ENCODE results near the gene SYTL2. TPM values are rescaled to one million over a fixed set of nuclear protein-coding genes. Genes with fewer than 3 reads are reported as not detected.
"Not testable (repeated sequence)": the region's sequence is repeated elsewhere in the genome, so short reads cannot be mapped to it uniquely, and the experiment has no call there.

Gene SYTL2
- total RNA-seq, 1 donor from 2014 or later: 25.1 TPM

DNA sequence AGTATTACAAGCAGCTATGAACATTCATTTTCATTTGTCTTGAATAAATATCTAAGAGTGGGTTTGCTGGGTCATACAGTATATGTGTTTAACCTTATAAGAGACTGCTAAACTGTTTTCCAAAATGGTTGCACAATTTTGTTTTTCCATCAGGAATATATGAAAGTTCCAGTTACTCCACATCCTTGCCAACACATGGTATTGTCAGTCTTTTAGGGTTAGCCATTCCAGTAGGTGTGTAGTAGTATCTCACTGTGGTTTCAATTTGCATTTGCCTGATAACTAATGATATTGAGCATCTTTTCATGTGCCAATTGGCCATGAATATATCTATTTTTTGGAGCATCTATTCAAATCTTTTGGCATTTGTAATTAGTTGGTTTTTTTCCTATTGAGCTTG is 36.5 kb upstream of the SYTL2 start:
- Mint-ChIP-seq H3K4me1 (ENCODE audit: low read depth) (peaks cover 3% of the 10 kb centered on the region), H3K27me3 (ENCODE audit: low read depth) (no peaks in the 10 kb centered on the region), H3K36me3 (ENCODE audit: low read depth) (peaks cover 2% of the 10 kb centered on the region), H3K27ac (ENCODE audit: unreplicated experiment) (no peak overlapping the region), H3K4me3 (ENCODE audit: unreplicated experiment) (no peak overlapping the region), H3K9me3 (ENCODE audit: low read depth) (peaks cover 6% of the 10 kb centered on the region)
- TF ChIP-seq, protein P1, sequence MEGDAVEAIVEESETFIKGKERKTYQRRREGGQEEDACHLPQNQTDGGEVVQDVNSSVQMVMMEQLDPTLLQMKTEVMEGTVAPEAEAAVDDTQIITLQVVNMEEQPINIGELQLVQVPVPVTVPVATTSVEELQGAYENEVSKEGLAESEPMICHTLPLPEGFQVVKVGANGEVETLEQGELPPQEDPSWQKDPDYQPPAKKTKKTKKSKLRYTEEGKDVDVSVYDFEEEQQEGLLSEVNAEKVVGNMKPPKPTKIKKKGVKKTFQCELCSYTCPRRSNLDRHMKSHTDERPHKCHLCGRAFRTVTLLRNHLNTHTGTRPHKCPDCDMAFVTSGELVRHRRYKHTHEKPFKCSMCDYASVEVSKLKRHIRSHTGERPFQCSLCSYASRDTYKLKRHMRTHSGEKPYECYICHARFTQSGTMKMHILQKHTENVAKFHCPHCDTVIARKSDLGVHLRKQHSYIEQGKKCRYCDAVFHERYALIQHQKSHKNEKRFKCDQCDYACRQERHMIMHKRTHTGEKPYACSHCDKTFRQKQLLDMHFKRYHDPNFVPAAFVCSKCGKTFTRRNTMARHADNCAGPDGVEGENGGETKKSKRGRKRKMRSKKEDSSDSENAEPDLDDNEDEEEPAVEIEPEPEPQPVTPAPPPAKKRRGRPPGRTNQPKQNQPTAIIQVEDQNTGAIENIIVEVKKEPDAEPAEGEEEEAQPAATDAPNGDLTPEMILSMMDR (IDR thresholded peaks at IDR 0.05): no peak
- DNase-seq (ENCODE audit: low spot score): no peak

DNA sequence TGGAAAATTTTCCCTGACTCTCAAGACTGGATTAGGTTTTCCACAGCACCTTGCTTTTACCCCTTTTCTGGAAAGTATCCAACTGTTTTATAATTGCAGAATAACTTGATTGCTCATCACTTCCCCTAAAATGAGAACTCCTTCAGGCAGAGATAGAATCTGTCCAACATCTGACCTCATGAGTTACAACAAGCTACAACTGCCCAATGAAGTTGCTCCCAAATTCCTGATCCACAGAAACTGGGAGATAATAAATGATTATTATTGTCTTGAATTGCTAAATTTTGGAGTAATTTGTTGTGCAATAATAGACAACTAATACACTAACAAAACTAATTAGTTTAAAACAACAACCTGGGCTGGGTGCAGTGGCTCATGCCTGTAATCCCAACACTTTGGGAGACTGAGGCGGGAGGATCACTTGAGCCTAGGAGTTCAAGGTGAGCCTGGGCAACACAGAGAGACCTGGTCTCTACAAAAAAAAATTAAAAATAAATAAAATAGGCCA is 34.2 kb upstream of the SYTL2 start:
- no peak for DNase-seq (ENCODE audit: low spot score)
- Mint-ChIP-seq H3K4me1 (ENCODE audit: low read depth) (peaks cover 3% of the 10 kb centered on the region), H3K27me3 (ENCODE audit: low read depth) (no peaks in the 10 kb centered on the region), H3K9me3 (ENCODE audit: low read depth) (peaks cover 5% of the 10 kb centered on the region), H3K27ac (ENCODE audit: unreplicated experiment) (no peak overlapping the region), H3K36me3 (ENCODE audit: low read depth) (peaks cover 1% of the 10 kb centered on the region), H3K4me3 (ENCODE audit: unreplicated experiment) (no peak overlapping the region)
- TF ChIP-seq, protein P1 (IDR thresholded peaks at IDR 0.05): no peak

DNA sequence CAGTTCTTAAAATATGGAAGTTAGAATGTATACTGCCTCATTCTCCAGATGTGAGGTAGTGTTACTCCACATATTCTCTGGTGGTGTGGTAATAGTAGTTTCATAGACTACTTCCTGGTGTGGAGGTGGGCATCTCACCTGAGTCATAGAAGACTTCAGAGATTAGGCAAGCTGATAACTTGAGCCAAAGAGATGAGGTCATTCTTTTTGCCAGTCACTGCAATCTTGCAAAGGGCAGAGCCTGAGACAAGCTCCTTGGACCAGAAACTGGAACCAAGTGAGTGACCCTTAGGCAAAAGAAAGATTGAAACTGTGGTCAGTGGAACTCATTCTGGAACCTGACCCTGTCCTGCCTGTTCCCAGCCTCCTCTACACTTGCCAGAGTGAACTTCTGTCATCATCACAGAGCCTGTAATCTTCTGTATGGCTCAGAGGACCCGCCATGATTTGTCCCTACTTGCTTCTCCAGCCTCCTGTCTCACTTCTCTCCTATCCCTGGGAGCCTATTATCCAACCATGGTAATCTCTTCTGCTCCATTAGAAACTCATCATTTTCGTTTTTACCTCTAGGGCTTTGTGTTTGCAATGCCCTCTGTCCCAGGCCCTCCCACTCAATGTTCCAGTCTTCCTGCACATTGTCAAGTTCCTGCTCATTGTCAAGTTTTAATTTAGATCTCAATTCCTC is 33.6 kb upstream of the SYTL2 start:
- Mint-ChIP-seq H3K4me3 (ENCODE audit: unreplicated experiment) (no peak overlapping the region), H3K27ac (ENCODE audit: unreplicated experiment) (no peak overlapping the region), H3K27me3 (ENCODE audit: low read depth) (no peaks in the 10 kb centered on the region), H3K9me3 (ENCODE audit: low read depth) (peaks cover 3% of the 10 kb centered on the region), H3K36me3 (ENCODE audit: low read depth) (no peaks in the 10 kb centered on the region), H3K4me1 (ENCODE audit: low read depth) (peaks cover 3% of the 10 kb centered on the region)
- TF ChIP-seq, protein P1 (IDR thresholded peaks at IDR 0.05): no peak
- no peak for DNase-seq (ENCODE audit: low spot score)

DNA sequence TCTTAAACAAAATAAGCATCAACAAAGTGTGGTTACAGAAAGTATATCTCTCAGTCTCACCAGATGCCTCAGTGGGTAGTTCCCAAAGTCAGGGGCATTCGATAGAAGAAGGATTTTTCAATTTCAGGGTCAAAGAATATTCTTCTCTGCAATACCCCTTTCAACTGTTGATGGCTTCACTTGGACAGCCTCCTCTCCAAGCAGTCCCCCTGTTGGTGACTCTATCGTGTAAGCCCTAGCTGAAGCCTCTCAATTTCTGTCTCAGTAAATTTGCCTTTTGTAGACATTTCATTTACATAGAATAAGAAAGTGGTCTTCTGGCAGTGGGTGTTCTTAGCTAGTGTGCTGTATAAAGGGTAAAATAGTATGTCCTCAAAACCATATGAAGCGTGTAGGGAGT is 33.0 kb upstream of the SYTL2 start:
- H3K36me3 Mint-ChIP-seq (ENCODE audit: low read depth): no peaks in the 10 kb centered on the region

DNA sequence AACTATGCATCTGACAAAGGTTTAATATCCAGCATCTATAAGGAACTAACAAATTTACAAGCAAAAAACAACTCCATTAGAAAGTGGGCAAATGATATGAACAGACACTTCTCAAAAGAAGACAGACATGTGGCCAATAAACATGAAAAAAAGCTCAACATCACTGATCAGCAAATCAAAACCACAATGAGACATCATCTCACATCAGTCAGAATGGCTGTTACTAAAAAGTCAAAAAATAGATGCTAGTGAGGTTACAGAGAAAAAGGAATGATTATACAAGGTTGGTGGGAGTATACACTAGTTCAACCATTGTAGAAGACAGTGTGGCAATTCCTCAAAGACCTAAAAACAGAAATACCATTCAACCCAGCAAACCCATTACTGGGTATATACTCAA is 30.0 kb upstream of the SYTL2 start:
- H3K4me1 Mint-ChIP-seq (ENCODE audit: low read depth); H3K27me3 Mint-ChIP-seq (ENCODE audit: low read depth); H3K27ac Mint-ChIP-seq (ENCODE audit: unreplicated experiment); DNase-seq (ENCODE audit: low spot score); H3K36me3 Mint-ChIP-seq (ENCODE audit: low read depth); H3K4me3 Mint-ChIP-seq (ENCODE audit: unreplicated experiment); H3K9me3 Mint-ChIP-seq (ENCODE audit: low read depth): not testable (repeated sequence)

More for the DNA sequence above, 33.0 kb upstream of the SYTL2 start:
- H3K27me3 Mint-ChIP-seq (ENCODE audit: low read depth): no peaks in the 10 kb centered on the region
- DNase-seq (ENCODE audit: low spot score): no peak
- H3K4me1 Mint-ChIP-seq (ENCODE audit: low read depth): peaks cover 3% of the 10 kb centered on the region
- TF ChIP-seq, protein P1 (IDR thresholded peaks at IDR 0.05): no peak
- peaks cover 3% of the 10 kb centered on the region for H3K9me3 Mint-ChIP-seq (ENCODE audit: low read depth)
- H3K4me3 Mint-ChIP-seq (ENCODE audit: unreplicated experiment): no peak overlapping the region
- H3K27ac Mint-ChIP-seq (ENCODE audit: unreplicated experiment): no peak overlapping the region

DNA sequence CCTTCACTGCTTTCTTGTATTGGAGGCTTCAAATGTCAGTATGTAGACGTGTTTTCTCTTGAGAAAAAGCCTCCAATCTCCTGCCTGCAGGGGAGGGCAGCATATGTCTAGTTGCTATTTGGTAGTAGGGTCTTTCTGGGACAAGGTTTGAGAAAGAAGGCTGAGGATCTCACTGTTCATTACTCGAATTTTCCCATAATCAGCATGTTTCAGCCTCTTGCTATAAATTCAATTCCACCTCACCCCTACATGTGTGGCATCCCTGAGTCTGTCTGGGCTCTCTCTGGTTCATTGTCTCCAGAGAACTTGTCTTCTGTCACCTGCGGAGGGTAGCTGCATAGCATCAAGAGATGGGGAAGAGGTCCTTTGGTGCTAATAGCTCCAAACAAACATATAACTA is 24.8 kb upstream of the SYTL2 start:
- TF ChIP-seq, protein P1 (IDR thresholded peaks at IDR 0.05): no peak
- H3K36me3 Mint-ChIP-seq (ENCODE audit: low read depth): peaks cover 4% of the 10 kb centered on the region
- no peaks in the 10 kb centered on the region for H3K4me1 Mint-ChIP-seq (ENCODE audit: low read depth)
- no peaks in the 10 kb centered on the region for H3K27me3 Mint-ChIP-seq (ENCODE audit: low read depth)
- no peak overlapping the region for H3K4me3 Mint-ChIP-seq (ENCODE audit: unreplicated experiment)
- H3K9me3 Mint-ChIP-seq (ENCODE audit: low read depth): peaks cover 15% of the 10 kb centered on the region
- H3K27ac Mint-ChIP-seq (ENCODE audit: unreplicated experiment): no peak overlapping the region
- no peak for DNase-seq (ENCODE audit: low spot score)
